HepG2 (cell line): ENCODE measurements around the gene ZNF780B. TPM values are rescaled to one million over a fixed set of nuclear protein-coding genes. Genes with fewer than 3 reads are reported as not detected.
A peak's percentile ranks its signal among the peaks of the same experiment; 100 is the strongest.

Source experiments
- CBX5 ChIP-seq: sonication (generic); formaldehyde crosslinking; IDR thresholded peaks from 2 replicates; pipeline ENCODE4 v1.4.0; 2020; ENCODE audit warnings: missing genetic modification reagents, borderline replicate concordance
- CENPX ChIP-seq: sonication (generic); formaldehyde crosslinking; IDR thresholded peaks from 2 replicates; pipeline ENCODE4 v1.9.0; 2021; ENCODE audit warnings: mild to moderate bottlenecking, missing genetic modification reagents, moderate library complexity
- DPF2 ChIP-seq: sonication (generic); formaldehyde crosslinking; IDR thresholded peaks from 2 replicates; pipeline ENCODE4 v1.4.0; 2020; ENCODE audit warnings: mild to moderate bottlenecking, low read depth, missing genetic modification reagents, borderline replicate concordance
- ETV6 ChIP-seq: sonication (generic); formaldehyde crosslinking; conservative IDR thresholded peaks from 2 replicates; pipeline ENCODE4 v1.4.0; 2020; ENCODE audit warnings: missing genetic modification reagents
- EZH2 ChIP-seq: conservative IDR thresholded peaks from 2 replicates; pipeline ENCODE4 v1.6.1; 2012; ENCODE audit warnings: mild to moderate bottlenecking, low read depth, low read length, moderate library complexity
- HDAC2 ChIP-seq: sonication (generic); formaldehyde crosslinking; IDR thresholded peaks from 2 replicates; pipeline ENCODE4 v1.4.0; 2020; ENCODE audit warnings: missing genetic modification reagents
- IKZF4 ChIP-seq: sonication (generic); formaldehyde crosslinking; IDR thresholded peaks from 2 replicates; pipeline ENCODE4 v1.5.1; 2020; ENCODE audit warnings: borderline replicate concordance, mild to moderate bottlenecking, low read depth, missing genetic modification reagents; ENCODE audit errors: not compliant biosample characterization
- KMT2B ChIP-seq: IDR thresholded peaks from 2 replicates; pipeline ENCODE4 v1.6.1; 2016; ENCODE audit warnings: missing genetic modification reagents, missing compliant biosample characterization
- LCORL ChIP-seq, 2 experiments: fragments of 450-650 bp in 1 of 2; sonication (generic) in 1 of 2; formaldehyde crosslinking in 1 of 2; IDR thresholded peaks; 2 replicates each; pipeline versions ENCODE4 v1.5.0 to v1.6.1; 2017 to 2020; ENCODE audit warnings: antibody characterized with exemption in 1 of 2, missing genetic modification reagents in 1 of 2
- MEF2D ChIP-seq: sonication (generic); formaldehyde crosslinking; IDR thresholded peaks from 2 replicates; pipeline ENCODE4 v1.5.1; 2020; ENCODE audit warnings: mild to moderate bottlenecking, missing genetic modification reagents
- MEIS1 ChIP-seq: sonication (generic); formaldehyde crosslinking; IDR thresholded peaks from 2 replicates; pipeline ENCODE4 v1.9.0; 2021; ENCODE audit warnings: mild to moderate bottlenecking, missing genetic modification reagents, moderate library complexity, borderline replicate concordance
- RARA ChIP-seq: IDR thresholded peaks from 2 replicates; pipeline ENCODE4 v1.6.1; 2016; ENCODE audit warnings: missing genetic modification reagents, missing compliant biosample characterization
- SALL2 ChIP-seq: sonication (generic); formaldehyde crosslinking; IDR thresholded peaks from 2 replicates; pipeline ENCODE4 v1.8.1; 2023; ENCODE audit warnings: mild to moderate bottlenecking, missing genetic modification reagents, inconsistent platforms
- SKI ChIP-seq: fragments of 450-650 bp; IDR thresholded peaks from one replicate; pipeline ENCODE4 v1.6.1; 2018; ENCODE audit warnings: mild to moderate bottlenecking; ENCODE audit not compliant: partially characterized antibody
- TAF1 ChIP-seq: sonication (generic); formaldehyde crosslinking; IDR thresholded peaks from 2 replicates; pipeline ENCODE4 v1.4.0; 2020; ENCODE audit warnings: missing genetic modification reagents
- YEATS2 ChIP-seq: sonication (generic); formaldehyde crosslinking; IDR thresholded peaks from 2 replicates; pipeline ENCODE4 v1.4.0; 2020; ENCODE audit warnings: missing genetic modification reagents, borderline replicate concordance
- ZNF136 ChIP-seq: sonication (generic); formaldehyde crosslinking; IDR thresholded peaks from 2 replicates; pipeline ENCODE4 v1.8.1; 2022; ENCODE audit warnings: low read depth, mild to moderate bottlenecking, moderate library complexity, missing genetic modification reagents
- ZNF556 ChIP-seq: sonication (generic); formaldehyde crosslinking; IDR thresholded peaks from 2 replicates; pipeline ENCODE4 v1.4.0; 2020; ENCODE audit warnings: mild to moderate bottlenecking, missing genetic modification reagents, borderline replicate concordance
- ZSCAN21 ChIP-seq: sonication (generic); formaldehyde crosslinking; IDR thresholded peaks from 2 replicates; pipeline ENCODE4 v1.8.0; 2022; ENCODE audit warnings: mild to moderate bottlenecking, missing genetic modification reagents, moderate library complexity, borderline replicate concordance
- polyA plus RNA-seq, 8 experiments: library from polyadenylated mRNA; depleted of rRNA in 3 of 8; stranded (reverse) in 7 of 8; unstranded in 1 of 8; fragments of >200 nt; fragmentation: Illumina TruSeq in 4 of 8; extraction: Trizol in 4 of 8; gene quantifications; 2 replicates each; pipeline versions ENCODE4 v1.2.1 to v1.2.3, GENCODE V29; 2011 to 2016; ENCODE audit warnings: low read depth in 4 of 8, missing spikeins in 1 of 8, mixed read lengths in 1 of 8; ENCODE audit not compliant: insufficient read depth in 1 of 8
- total RNA-seq, 5 experiments: library from RNA; depleted of rRNA; stranded (reverse); fragments of >200 nt; fragmentation: Illumina TruSeq; extraction: Trizol; gene quantifications; 2 replicates each; pipeline ENCODE4 v1.2.3, GENCODE V29; 2016; ENCODE audit warnings: low read depth in 1 of 5
- TF ChIP-seq, protein P1 (sequence below): sonication (generic); formaldehyde crosslinking; IDR thresholded peaks from 2 replicates; pipeline ENCODE4 v1.4.0; 2020; ENCODE audit warnings: mild to moderate bottlenecking, missing genetic modification reagents
- TF ChIP-seq, protein P2 (sequence below): sonication (generic); formaldehyde crosslinking; IDR thresholded peaks from 2 replicates; pipeline ENCODE4 v1.8.1; 2023; ENCODE audit warnings: mild to moderate bottlenecking, inconsistent platforms, moderate library complexity, missing genetic modification reagents, borderline replicate concordance
- TF ChIP-seq, protein P3 (sequence below): sonication (generic); formaldehyde crosslinking; IDR thresholded peaks from 2 replicates; pipeline ENCODE4 v1.5.0; 2020; ENCODE audit warnings: missing genetic modification reagents
- TF ChIP-seq, protein P4 (sequence below): sonication (generic); formaldehyde crosslinking; IDR thresholded peaks from 2 replicates; pipeline ENCODE4 v1.5.0; 2020; ENCODE audit warnings: missing genetic modification reagents

Gene ZNF780B
- total and polyA plus RNA-seq, 2 of the 13 experiments (the other 11 are each of a cell fraction or from before 2014, with no cell fraction given), result 6.6 to 21.9 TPM

DNA sequence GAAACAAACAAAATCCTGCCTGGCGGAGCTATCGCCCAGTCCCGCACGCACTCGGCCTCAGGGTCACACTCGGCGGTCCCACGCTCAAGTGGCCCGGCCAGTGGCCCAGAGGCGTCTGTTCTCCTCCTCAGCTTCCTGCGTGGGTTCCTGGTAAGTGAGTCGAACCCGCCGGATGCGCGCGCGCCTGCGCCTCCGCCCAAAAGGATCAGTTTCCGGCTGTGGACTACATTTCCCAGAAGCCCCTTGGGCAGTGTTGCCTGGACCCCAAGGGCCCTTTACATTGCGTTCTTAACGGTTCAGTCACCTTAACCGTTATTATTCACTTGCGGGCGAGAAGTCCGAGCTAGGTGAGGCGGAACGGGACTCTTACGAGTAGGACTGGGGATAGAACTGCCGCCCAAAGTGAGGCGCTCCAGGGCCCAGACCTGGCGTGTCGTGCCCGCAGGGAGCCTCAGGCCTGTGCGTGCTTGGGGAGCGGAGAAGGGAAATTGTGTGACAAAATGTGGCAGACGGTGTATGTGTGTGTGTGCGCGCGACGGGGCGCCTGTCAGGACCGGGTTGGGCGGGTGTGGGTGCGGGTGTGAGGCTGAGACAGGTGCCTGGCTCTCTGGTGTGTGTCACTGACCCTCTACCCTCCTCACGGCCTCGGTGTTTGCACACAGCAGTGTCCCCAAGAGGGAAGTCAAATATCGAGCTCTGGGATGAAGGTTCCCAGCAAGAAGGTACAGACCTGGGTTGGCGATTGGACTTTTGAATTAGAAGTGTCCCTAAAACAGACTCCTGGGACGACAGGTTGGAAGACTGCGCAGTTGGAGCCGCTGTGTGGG is 59.0 kb downstream of the ZNF780B start, which contains the start of gene ZNF546 (continued):
- TF ChIP-seq, protein P1, sequence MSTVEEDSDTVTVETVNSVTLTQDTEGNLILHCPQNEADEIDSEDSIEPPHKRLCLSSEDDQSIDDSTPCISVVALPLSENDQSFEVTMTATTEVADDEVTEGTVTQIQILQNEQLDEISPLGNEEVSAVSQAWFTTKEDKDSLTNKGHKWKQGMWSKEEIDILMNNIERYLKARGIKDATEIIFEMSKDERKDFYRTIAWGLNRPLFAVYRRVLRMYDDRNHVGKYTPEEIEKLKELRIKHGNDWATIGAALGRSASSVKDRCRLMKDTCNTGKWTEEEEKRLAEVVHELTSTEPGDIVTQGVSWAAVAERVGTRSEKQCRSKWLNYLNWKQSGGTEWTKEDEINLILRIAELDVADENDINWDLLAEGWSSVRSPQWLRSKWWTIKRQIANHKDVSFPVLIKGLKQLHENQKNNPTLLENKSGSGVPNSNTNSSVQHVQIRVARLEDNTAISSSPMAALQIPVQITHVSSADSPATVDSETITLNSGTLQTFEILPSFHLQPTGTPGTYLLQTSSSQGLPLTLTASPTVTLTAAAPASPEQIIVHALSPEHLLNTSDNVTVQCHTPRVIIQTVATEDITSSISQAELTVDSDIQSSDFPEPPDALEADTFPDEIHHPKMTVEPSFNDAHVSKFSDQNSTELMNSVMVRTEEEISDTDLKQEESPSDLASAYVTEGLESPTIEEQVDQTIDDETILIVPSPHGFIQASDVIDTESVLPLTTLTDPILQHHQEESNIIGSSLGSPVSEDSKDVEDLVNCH (CRISPR knock-in tag), result no peak; the same call in 1 of the 2 replicates
- TF ChIP-seq CENPX (CRISPR knock-in tag) (no peak), TAF1 (CRISPR knock-in tag) (peak; percentile 80), YEATS2 (CRISPR knock-in tag) (no peak; the same call in 1 of the 2 replicates), MEF2D (CRISPR knock-in tag) (0 out of 2 replicates have a peak, but pooled peaks have one; percentile 36), EZH2 (no peak), RARA (CRISPR knock-in tag) (no peak), ZNF136 (CRISPR knock-in tag) (0 out of 2 replicates have a peak, but pooled peaks have one; percentile 13), IKZF4 (CRISPR knock-in tag) (peak; percentile 17), KMT2B (CRISPR knock-in tag) (peak; percentile 84), HDAC2 (peak; percentile 75), MEIS1 (peak; percentile 78), SKI (no peak), LCORL (IDR thresholded peaks at IDR 0.05) (no peak), LCORL (CRISPR knock-in tag; IDR thresholded peaks at IDR 0.05) (no peak; the same call in 1 of the 2 replicates), CBX5 (CRISPR knock-in tag) (no peak), ETV6 (CRISPR knock-in tag) (peak; percentile 7; the same call in 1 of the 2 replicates), ZNF556 (CRISPR knock-in tag) (peak; percentile 67; the same call in 1 of the 2 replicates), DPF2 (CRISPR knock-in tag) (no peak), ZSCAN21 (CRISPR knock-in tag) (peak; percentile 67; the same call in 1 of the 2 replicates), SALL2 (CRISPR knock-in tag) (peak; percentile 78)
- TF ChIP-seq, protein P2, sequence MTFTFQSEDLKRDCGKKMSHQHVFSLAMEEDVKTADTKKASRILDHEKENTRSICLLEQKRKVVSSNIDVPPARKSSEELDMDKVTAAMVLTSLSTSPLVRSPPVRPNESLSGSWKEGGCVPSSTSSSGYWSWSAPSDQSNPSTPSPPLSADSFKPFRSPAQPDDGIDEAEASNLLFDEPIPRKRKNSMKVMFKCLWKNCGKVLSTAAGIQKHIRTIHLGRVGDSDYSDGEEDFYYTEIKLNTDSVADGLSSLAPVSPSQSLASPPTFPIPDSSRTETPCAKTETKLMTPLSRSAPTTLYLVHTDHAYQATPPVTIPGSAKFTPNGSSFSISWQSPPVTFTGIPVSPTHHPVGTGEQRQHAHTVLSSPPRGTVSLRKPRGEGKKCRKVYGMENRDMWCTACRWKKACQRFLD (CRISPR knock-in tag), result no peak; the same call in 1 of the 2 replicates
- TF ChIP-seq, protein P3, sequence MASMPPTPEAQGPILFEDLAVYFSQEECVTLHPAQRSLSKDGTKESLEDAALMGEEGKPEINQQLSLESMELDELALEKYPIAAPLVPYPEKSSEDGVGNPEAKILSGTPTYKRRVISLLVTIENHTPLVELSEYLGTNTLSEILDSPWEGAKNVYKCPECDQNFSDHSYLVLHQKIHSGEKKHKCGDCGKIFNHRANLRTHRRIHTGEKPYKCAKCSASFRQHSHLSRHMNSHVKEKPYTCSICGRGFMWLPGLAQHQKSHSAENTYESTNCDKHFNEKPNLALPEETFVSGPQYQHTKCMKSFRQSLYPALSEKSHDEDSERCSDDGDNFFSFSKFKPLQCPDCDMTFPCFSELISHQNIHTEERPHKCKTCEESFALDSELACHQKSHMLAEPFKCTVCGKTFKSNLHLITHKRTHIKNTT (CRISPR knock-in tag), result no peak
- TF ChIP-seq, protein P4, sequence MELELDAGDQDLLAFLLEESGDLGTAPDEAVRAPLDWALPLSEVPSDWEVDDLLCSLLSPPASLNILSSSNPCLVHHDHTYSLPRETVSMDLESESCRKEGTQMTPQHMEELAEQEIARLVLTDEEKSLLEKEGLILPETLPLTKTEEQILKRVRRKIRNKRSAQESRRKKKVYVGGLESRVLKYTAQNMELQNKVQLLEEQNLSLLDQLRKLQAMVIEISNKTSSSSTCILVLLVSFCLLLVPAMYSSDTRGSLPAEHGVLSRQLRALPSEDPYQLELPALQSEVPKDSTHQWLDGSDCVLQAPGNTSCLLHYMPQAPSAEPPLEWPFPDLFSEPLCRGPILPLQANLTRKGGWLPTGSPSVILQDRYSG, result 0 out of 2 replicates have a peak, but pooled peaks have one; percentile 59
